SK-N-SH (cell line): ENCODE data around the gene LAMTOR2. TPM values are rescaled to one million over a fixed set of nuclear protein-coding genes. Genes with fewer than 3 reads are reported as not detected.

ENCODE experiments used
- CTCF ChIA-PET: fragments of 300-600, 350-600 bp; formaldehyde crosslinking; extraction: SDS; loops from one replicate; lab custom pipeline; 2021; lab: Yijun Ruan, JAX
- POLR2A ChIA-PET: fragments of 350-600 bp; sonication (Branson Sonifier 250); formaldehyde crosslinking; extraction: SDS; loops from one replicate; lab custom pipeline; 2020; ENCODE audit warnings: antibody characterized with exemption, inconsistent platforms; lab: Yijun Ruan, JAX
- DNase-seq: peaks from one replicate; pipeline ENCODE4 v3.0.0; 2012
- H2AFZ ChIP-seq: fragments of 200-600 bp; sonication (generic); 2 replicates; pipeline ENCODE4 v1.8.1; 2016; ENCODE audit warnings: antibody characterized with exemption, mild to moderate bottlenecking, low read depth
- H3F3A ChIP-seq: fragments of 200-600 bp; sonication (generic); replicated peaks from 2 replicates; pipeline ENCODE3; 2016; ENCODE audit warnings: antibody characterized with exemption, mild to moderate bottlenecking; ENCODE audit not compliant: insufficient read depth
- H3K27ac ChIP-seq, 2 experiments: fragments of 200-500 bp in 1 of 2; fragments of 200-600 bp in 1 of 2; sonication (Bioruptor generic) in 1 of 2; sonication (generic), shearing (Covaris generic) in 1 of 2; 2 replicates each; pipeline versions ENCODE4 v1.5.1 to v1.6.1; 2014 to 2016; ENCODE audit warnings: low read depth in 2 of 2, inconsistent platforms in 1 of 2, low read length in 1 of 2, mild to moderate bottlenecking in 1 of 2, mixed read lengths in 1 of 2
- H3K27me3 ChIP-seq: fragments of 200-600 bp; sonication (generic), shearing (Covaris generic); 2 replicates; pipeline ENCODE4 v1.6.1; 2016; ENCODE audit warnings: mixed run types; ENCODE audit not compliant: insufficient read depth
- H3K36me3 ChIP-seq, 2 experiments: fragments of 200-500 bp in 1 of 2; fragments of 200-600 bp in 1 of 2; sonication (Bioruptor generic) in 1 of 2; sonication (generic) in 1 of 2; replicated peaks in 1 of 2; 2 replicates each; pipeline versions ENCODE3 to v1.5.1; 2014 to 2016; ENCODE audit warnings: low read length in 1 of 2, mild to moderate bottlenecking in 1 of 2; ENCODE audit not compliant: insufficient read depth in 2 of 2, control insufficient read depth in 1 of 2
- H3K4me1 ChIP-seq, 2 experiments: fragments of 200-500 bp in 1 of 2; fragments of 200-600 bp in 1 of 2; sonication (Bioruptor generic) in 1 of 2; sonication (generic), shearing (Covaris generic) in 1 of 2; 2 replicates each; pipeline versions ENCODE4 v1.5.1 to v1.6.1; 2014 to 2016; ENCODE audit warnings: low read depth in 1 of 2, low read length in 1 of 2, mixed run types in 1 of 2; ENCODE audit not compliant: insufficient read depth in 2 of 2, control insufficient read depth in 1 of 2
- H3K4me2 ChIP-seq: fragments of 200-600 bp; sonication (generic), shearing (Covaris generic); 2 replicates; pipeline ENCODE4 v1.6.1; 2017; ENCODE audit warnings: mixed run types
- H3K4me3 ChIP-seq, 2 experiments: fragments of 200-500 bp in 1 of 2; fragments of 200-600 bp in 1 of 2; sonication (Bioruptor generic) in 1 of 2; sonication (generic), shearing (Covaris generic) in 1 of 2; 2 replicates each; pipeline versions ENCODE4 v1.5.1 to v1.8.1; 2014 to 2016; ENCODE audit warnings: low read depth in 2 of 2, inconsistent platforms in 1 of 2, low read length in 1 of 2, mild to moderate bottlenecking in 1 of 2, mixed read lengths in 1 of 2, moderate library complexity in 1 of 2
- H3K79me2 ChIP-seq: fragments of 200-600 bp; sonication (generic); 2 replicates; pipeline ENCODE4 v1.8.1; 2017; ENCODE audit warnings: mild to moderate bottlenecking; ENCODE audit not compliant: insufficient read depth
- H3K9ac ChIP-seq: fragments of 200-600 bp; sonication (generic); 2 replicates; pipeline ENCODE4 v1.6.1; 2017; ENCODE audit warnings: mixed run types
- H3K9me2 ChIP-seq: fragments of 200-600 bp; sonication (generic); 2 replicates; pipeline ENCODE4 v1.6.1; 2017; ENCODE audit warnings: mixed run types
- H3K9me3 ChIP-seq: fragments of 200-600 bp; sonication (generic); 2 replicates; pipeline ENCODE4 v1.6.1; 2017; ENCODE audit warnings: mixed run types, mild to moderate bottlenecking, moderate library complexity
- H4K20me1 ChIP-seq: fragments of 200-600 bp; sonication (generic); 2 replicates; pipeline ENCODE4 v1.6.1; 2017; ENCODE audit warnings: mild to moderate bottlenecking, mixed run types; ENCODE audit not compliant: insufficient read depth
- FOSL2 ChIP-seq: IDR thresholded peaks from 2 replicates; pipeline ENCODE4 v1.4.0; 2012; ENCODE audit warnings: low read depth, mild to moderate bottlenecking, moderate library complexity, borderline replicate concordance
- FOXJ3 ChIP-seq: sonication (generic); formaldehyde crosslinking; IDR thresholded peaks from 2 replicates; pipeline ENCODE4 v1.5.1; 2020; ENCODE audit warnings: mild to moderate bottlenecking, missing genetic modification reagents
- FOXM1 ChIP-seq: IDR thresholded peaks from 2 replicates; pipeline ENCODE4 v1.4.0; 2012; ENCODE audit warnings: low read depth, mild to moderate bottlenecking
- GABPA ChIP-seq: IDR thresholded peaks from 2 replicates; pipeline ENCODE4 v1.4.0; 2012; ENCODE audit warnings: low read depth, mild to moderate bottlenecking
- MEF2A ChIP-seq: IDR thresholded peaks from 2 replicates; pipeline ENCODE4 v1.4.0; 2012; ENCODE audit warnings: low read depth, borderline replicate concordance
- MXI1 ChIP-seq: IDR thresholded peaks from 2 replicates; pipeline ENCODE4 v1.6.1; 2012; ENCODE audit warnings: mild to moderate bottlenecking, low read depth, low read length, improper control_type of control experiment
- NFIC ChIP-seq: IDR thresholded peaks from 2 replicates; pipeline ENCODE4 v1.4.0; 2012; ENCODE audit warnings: borderline replicate concordance
- NRF1 ChIP-seq: IDR thresholded peaks from 2 replicates; pipeline ENCODE4 v1.6.1; 2012; ENCODE audit warnings: low read depth, mild to moderate bottlenecking, low read length
- POLR2AphosphoS5 ChIP-seq: IDR thresholded peaks from 2 replicates; pipeline ENCODE4 v1.6.1; 2012; ENCODE audit warnings: low read depth, low read length
- RXRA ChIP-seq: IDR thresholded peaks from 2 replicates; pipeline ENCODE4 v1.4.0; 2012; ENCODE audit warnings: low read depth, mild to moderate bottlenecking, borderline replicate concordance
- SIN3A ChIP-seq: IDR thresholded peaks from 2 replicates; pipeline ENCODE4 v1.6.1; 2012; ENCODE audit warnings: low read depth, mild to moderate bottlenecking, low read length, moderate library complexity, borderline replicate concordance
- YY1 ChIP-seq: IDR thresholded peaks from 2 replicates; pipeline ENCODE4 v1.4.0; 2012; ENCODE audit warnings: low read depth, mild to moderate bottlenecking
- WGBS: methylation state at CpG from one replicate; pipeline ENCODE4 v1.1.6; 2017; ENCODE audit warnings: low lambda C conversion rate; 5-methylcytosine and 5-hydroxymethylcytosine counted together
- polyA plus RNA-seq, 3 experiments: library from polyadenylated mRNA; depleted of rRNA; stranded (reverse); fragments of >200 nt; gene quantifications; 2 replicates each; pipeline ENCODE4 v1.2.3, GENCODE V29; 2012
- TF ChIP-seq, protein P1 (sequence below): fragments of 200-600 bp; sonication (generic); IDR thresholded peaks from 2 replicates; pipeline ENCODE4 v1.6.1; 2017; ENCODE audit warnings: antibody characterized with exemption, mild to moderate bottlenecking, moderate library complexity
- TF ChIP-seq, protein P2 (sequence below): fragments of 150-350 bp; IDR thresholded peaks from 2 replicates; pipeline ENCODE4 v1.6.1; 2017; ENCODE audit warnings: antibody characterized with exemption, low read length, low read depth, borderline replicate concordance
- TF ChIP-seq, protein P3 (sequence below): IDR thresholded peaks from 2 replicates; pipeline ENCODE4 v1.4.0; 2012; ENCODE audit warnings: low read depth, borderline replicate concordance
- TF ChIP-seq, protein P4 (sequence below): IDR thresholded peaks from 2 replicates; pipeline ENCODE4 v1.4.0; 2012; ENCODE audit warnings: low read depth

LAMTOR2 gene
- polyA plus RNA-seq, 1 of the 3 experiments (the other 2 are of a cell fraction) = 230 TPM

DNA sequence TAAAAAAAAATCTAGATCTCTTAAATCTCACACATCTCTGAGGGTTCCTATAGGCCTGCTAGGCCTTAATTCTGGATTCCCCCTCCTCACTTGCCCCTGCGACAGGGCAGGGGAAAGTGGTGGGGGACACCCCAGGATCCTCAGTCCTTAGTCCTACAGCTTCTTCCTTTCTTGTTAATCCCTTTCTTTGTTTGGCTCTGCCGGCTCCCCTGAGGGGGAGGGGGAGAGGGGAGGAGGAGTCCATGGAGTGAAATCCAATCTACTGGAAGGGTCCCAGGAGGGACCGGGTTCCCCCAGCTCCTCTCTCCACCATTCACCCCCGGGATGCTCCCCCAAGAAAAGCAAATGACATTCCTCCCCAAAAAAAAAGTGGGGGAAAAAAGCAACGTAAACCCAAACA, 19.2 kb downstream of the LAMTOR2 start:
- CTCF ChIA-PET = interaction anchor here (0.8 to 1.2 kb wide), 3 partner anchors 21 to 56 kb away, joined by 3 read pairs; no protein-coding TSS in a partner anchor
- peaks cover 6 to 57% of the 10 kb centered on the region in 2 experiments for H3K36me3 ChIP-seq
- no peaks in the 10 kb centered on the region for H3K27me3 ChIP-seq
- H3K4me1 ChIP-seq = peaks cover 0 to 44% of the 10 kb centered on the region in 2 experiments; a peak in 2 of 4 replicates
- no peak overlapping the region for H3K4me2 ChIP-seq
- peaks cover 31% of the 10 kb centered on the region for H3F3A ChIP-seq
- TF ChIP-seq NRF1 (no peak), RXRA (no peak), FOXJ3 (CRISPR knock-in tag) (no peak), YY1 (no peak), MEF2A (no peak), SIN3A (no peak), POLR2AphosphoS5 (no peak), FOSL2 (no peak), NFIC (no peak), GABPA (no peak), FOXM1 (no peak), MXI1 (no peak)
- TF ChIP-seq, protein P1, sequence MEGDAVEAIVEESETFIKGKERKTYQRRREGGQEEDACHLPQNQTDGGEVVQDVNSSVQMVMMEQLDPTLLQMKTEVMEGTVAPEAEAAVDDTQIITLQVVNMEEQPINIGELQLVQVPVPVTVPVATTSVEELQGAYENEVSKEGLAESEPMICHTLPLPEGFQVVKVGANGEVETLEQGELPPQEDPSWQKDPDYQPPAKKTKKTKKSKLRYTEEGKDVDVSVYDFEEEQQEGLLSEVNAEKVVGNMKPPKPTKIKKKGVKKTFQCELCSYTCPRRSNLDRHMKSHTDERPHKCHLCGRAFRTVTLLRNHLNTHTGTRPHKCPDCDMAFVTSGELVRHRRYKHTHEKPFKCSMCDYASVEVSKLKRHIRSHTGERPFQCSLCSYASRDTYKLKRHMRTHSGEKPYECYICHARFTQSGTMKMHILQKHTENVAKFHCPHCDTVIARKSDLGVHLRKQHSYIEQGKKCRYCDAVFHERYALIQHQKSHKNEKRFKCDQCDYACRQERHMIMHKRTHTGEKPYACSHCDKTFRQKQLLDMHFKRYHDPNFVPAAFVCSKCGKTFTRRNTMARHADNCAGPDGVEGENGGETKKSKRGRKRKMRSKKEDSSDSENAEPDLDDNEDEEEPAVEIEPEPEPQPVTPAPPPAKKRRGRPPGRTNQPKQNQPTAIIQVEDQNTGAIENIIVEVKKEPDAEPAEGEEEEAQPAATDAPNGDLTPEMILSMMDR = no peak
- TF ChIP-seq, protein P2, sequence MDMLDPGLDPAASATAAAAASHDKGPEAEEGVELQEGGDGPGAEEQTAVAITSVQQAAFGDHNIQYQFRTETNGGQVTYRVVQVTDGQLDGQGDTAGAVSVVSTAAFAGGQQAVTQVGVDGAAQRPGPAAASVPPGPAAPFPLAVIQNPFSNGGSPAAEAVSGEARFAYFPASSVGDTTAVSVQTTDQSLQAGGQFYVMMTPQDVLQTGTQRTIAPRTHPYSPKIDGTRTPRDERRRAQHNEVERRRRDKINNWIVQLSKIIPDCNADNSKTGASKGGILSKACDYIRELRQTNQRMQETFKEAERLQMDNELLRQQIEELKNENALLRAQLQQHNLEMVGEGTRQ = no peak
- TF ChIP-seq, protein P3, sequence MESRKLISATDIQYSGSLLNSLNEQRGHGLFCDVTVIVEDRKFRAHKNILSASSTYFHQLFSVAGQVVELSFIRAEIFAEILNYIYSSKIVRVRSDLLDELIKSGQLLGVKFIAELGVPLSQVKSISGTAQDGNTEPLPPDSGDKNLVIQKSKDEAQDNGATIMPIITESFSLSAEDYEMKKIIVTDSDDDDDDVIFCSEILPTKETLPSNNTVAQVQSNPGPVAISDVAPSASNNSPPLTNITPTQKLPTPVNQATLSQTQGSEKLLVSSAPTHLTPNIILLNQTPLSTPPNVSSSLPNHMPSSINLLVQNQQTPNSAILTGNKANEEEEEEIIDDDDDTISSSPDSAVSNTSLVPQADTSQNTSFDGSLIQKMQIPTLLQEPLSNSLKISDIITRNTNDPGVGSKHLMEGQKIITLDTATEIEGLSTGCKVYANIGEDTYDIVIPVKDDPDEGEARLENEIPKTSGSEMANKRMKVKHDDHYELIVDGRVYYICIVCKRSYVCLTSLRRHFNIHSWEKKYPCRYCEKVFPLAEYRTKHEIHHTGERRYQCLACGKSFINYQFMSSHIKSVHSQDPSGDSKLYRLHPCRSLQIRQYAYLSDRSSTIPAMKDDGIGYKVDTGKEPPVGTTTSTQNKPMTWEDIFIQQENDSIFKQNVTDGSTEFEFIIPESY = no peak
- TF ChIP-seq, protein P4, sequence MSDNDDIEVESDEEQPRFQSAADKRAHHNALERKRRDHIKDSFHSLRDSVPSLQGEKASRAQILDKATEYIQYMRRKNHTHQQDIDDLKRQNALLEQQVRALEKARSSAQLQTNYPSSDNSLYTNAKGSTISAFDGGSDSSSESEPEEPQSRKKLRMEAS = no peak
- H4K20me1 ChIP-seq = peaks cover 61% of the 10 kb centered on the region
- H2AFZ ChIP-seq = no peak overlapping the region
- peaks cover 47% of the 10 kb centered on the region for H3K79me2 ChIP-seq
- H3K9me3 ChIP-seq = no peaks in the 10 kb centered on the region
- 77% methylated on average over 5 of the region's 5 CpGs for WGBS
- H3K9me2 ChIP-seq = no peaks in the 10 kb centered on the region
- H3K9ac ChIP-seq = no peak overlapping the region
- no peak for DNase-seq
- no peak overlapping the region for H3K27ac ChIP-seq
- POLR2A ChIA-PET = interaction anchor here (2.1 kb wide), 1 partner anchor 9 kb away, joined by 7 read pairs; the partner anchor contains the start of gene MEX3A
- H3K4me3 ChIP-seq = no peak overlapping the region
